GM12801 (cell line): Measurements from ENCODE around the gene PARD3B.

Experiments
- TF ChIP-seq, protein P1 (sequence below): IDR thresholded peaks from one replicate; pipeline ENCODE4 v1.5.1; 2011; ENCODE audit warnings: control low read depth; ENCODE audit not compliant: insufficient read length; ENCODE audit errors: extremely low read depth

The PARD3B gene

DNA sequence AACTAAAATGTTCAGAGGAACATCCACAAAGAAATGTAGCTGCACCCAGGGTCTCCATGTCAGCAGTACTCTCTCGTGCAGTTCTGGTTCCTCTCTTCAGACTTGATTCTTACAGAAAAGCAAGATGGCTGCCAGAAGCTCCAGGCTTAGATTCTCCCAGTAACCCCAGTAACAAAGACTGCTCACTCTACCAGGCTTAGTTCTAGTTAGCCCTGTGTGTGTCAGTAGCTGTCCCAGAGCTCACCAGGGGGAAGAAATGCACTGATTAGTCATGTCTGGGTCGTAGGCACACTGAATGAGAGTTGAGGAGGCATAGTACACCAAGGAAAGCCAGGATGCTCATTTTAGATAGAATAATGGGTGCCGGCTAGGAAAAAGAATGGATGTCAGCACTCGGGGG lies 742.0 kb downstream of the PARD3B start:
- TF ChIP-seq, protein P1, sequence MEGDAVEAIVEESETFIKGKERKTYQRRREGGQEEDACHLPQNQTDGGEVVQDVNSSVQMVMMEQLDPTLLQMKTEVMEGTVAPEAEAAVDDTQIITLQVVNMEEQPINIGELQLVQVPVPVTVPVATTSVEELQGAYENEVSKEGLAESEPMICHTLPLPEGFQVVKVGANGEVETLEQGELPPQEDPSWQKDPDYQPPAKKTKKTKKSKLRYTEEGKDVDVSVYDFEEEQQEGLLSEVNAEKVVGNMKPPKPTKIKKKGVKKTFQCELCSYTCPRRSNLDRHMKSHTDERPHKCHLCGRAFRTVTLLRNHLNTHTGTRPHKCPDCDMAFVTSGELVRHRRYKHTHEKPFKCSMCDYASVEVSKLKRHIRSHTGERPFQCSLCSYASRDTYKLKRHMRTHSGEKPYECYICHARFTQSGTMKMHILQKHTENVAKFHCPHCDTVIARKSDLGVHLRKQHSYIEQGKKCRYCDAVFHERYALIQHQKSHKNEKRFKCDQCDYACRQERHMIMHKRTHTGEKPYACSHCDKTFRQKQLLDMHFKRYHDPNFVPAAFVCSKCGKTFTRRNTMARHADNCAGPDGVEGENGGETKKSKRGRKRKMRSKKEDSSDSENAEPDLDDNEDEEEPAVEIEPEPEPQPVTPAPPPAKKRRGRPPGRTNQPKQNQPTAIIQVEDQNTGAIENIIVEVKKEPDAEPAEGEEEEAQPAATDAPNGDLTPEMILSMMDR, result no peak

DNA sequence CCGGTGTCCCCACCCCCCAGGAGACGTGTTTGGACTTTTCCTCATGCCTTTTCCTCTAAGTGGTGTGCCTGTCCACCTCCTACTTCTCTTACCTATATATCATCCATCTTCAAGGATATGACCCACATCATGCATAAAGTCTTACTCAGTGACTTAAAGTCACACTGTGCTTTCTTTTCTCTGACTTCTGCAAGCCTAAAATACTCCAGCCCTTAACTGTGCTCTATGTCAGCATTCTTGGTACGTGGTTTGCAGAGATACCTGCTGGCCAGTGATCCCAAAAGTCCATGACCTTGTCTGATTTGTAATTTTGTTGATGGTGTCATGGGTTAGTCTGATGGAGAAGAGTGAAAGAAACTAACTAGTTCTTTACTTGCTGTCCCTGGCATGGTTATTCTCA lies 743.4 kb downstream of the PARD3B start:
- TF ChIP-seq, protein P1, result no peak

DNA sequence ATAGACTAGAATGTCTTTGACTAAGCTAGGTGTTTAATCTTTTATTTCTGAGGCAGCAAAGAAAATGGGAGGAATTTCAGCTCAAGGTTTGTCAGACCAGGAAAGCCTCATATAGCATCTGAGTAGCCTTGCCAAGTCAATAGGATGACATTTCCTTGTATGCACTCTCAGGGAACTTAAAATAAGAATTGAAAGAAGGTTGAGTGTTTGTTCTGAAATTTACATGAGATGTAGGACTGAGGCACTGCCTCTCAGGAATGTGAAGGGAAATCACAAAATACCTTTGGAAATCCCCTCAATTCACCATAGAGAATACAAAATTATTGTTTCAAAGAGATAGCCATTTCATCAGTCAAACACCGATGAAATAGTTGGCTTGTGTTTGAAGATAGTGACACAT lies 745.0 kb downstream of the PARD3B start:
- TF ChIP-seq, protein P1, result no peak

DNA sequence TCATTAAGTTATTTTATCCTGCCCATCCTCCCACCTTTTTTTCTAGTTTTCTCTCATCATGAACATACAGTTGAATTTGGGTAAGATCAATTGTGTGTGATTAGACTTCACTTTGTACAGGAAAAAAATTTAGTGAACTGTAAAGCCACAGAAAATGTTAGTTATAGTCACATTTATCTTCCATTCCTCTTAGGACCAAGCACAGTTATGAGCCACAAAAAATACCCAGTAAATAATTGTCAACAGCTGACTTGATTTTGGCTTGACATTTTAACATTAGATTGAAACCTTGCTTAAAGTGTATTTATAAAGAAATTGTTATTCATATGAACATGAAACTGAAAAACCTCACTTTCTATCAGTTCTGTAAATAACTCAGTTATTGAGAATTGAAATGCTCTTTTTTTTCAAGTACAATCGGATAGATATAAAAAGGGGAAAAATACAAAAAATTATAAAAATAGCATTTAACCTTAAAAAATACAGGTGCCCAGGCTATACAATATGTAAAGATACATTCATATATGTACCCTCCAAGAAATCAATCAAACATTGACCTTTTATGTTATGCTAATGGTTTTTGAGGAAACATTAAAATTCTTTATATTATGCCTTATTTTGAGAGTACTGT lies 747.5 kb downstream of the PARD3B start:
- TF ChIP-seq, protein P1, result no peak

DNA sequence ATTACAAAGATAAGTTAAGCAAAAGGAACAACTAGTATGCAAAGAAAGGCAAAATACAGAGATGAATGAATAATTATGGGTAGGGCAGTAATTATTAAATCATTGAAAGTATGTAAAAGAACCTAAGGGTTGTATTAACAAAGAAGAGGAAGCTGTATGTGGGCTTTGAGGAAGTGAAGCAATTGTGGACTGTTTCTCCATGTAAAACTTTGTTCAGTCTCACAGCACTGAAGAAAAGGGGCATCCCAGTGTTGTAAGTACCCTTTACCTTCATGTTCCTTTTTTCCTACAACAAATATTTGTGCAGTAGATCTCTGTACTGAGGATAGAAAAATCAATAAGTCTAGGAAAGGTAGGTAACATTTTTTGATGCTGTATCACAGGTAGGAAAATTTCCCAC lies 748.3 kb downstream of the PARD3B start:
- TF ChIP-seq, protein P1, result no peak

DNA sequence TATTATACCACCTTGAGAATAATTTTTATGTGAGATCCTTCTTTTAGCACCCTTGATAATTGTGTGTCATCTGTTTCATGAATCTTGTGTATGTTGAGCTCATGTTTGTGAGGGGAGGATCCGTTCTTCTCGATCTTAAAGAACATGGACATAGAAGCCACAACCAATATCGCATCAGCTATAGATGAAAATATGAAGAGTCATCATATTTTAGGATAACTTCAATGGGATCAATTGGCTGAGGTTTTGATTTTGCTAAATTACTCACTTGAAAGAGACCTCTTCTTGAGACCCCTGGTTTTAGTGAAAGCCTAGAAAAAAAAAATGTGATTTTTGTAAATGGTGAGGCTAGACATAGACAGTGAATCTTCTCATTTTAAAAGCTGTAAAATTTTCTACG lies 751.7 kb downstream of the PARD3B start:
- TF ChIP-seq, protein P1, result no peak

DNA sequence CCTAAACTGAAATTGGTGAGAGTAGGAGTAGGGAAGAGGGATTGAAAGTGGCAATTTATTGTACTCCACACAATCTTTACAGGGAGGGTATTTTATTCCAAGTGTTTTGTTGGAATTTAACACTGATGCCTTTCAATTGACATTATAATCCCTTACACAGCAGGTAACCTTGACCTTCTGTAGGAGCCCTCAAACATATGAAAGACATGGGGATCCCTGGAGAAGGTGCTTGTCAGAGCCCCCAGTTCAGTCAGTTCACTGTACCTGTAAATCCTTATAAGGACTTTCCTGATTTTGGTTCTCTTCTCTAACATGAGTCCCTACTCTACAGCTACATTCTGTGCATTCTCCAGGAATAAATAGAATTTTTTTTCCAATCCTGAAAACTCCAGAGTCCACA lies 752.1 kb downstream of the PARD3B start:
- TF ChIP-seq, protein P1, result no peak
